ENCODE results near the gene SH2D2A.

GRCh38 chr1:156864796-156865195, 48.1 kb upstream of the SH2D2A start:
- TF ChIP-seq EZH2 (IDR thresholded peaks at IDR 0.05; ENCODE audit: borderline replicate concordance, low read depth, low read length, severe bottlenecking) (no peak), MYC (IDR thresholded peaks at IDR 0.05; ENCODE audit: low read depth, low read length) (no peak)
- TF ChIP-seq, protein P1, sequence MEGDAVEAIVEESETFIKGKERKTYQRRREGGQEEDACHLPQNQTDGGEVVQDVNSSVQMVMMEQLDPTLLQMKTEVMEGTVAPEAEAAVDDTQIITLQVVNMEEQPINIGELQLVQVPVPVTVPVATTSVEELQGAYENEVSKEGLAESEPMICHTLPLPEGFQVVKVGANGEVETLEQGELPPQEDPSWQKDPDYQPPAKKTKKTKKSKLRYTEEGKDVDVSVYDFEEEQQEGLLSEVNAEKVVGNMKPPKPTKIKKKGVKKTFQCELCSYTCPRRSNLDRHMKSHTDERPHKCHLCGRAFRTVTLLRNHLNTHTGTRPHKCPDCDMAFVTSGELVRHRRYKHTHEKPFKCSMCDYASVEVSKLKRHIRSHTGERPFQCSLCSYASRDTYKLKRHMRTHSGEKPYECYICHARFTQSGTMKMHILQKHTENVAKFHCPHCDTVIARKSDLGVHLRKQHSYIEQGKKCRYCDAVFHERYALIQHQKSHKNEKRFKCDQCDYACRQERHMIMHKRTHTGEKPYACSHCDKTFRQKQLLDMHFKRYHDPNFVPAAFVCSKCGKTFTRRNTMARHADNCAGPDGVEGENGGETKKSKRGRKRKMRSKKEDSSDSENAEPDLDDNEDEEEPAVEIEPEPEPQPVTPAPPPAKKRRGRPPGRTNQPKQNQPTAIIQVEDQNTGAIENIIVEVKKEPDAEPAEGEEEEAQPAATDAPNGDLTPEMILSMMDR (IDR thresholded peaks at IDR 0.05; ENCODE audit: extremely low read depth in 1 of 2, insufficient read depth in 1 of 2, low read depth in 1 of 2, low read length in 2 of 2) = no peak

Data from endothelial cell of umbilical vein (primary cell).